Inferior parietal cortex (tissue), 1 donor: ENCODE data around the gene CXCL12.

Experiments used
- DNase-seq: peaks from one replicate; pipeline ENCODE4 v3.0.0-alpha.2; 2016; ENCODE audit errors: extremely low spot score

Gene CXCL12

GRCh38 chr10:44399659-44400451, 15.0 kb upstream of the CXCL12 start:
- DNase-seq = no peak

DNA sequence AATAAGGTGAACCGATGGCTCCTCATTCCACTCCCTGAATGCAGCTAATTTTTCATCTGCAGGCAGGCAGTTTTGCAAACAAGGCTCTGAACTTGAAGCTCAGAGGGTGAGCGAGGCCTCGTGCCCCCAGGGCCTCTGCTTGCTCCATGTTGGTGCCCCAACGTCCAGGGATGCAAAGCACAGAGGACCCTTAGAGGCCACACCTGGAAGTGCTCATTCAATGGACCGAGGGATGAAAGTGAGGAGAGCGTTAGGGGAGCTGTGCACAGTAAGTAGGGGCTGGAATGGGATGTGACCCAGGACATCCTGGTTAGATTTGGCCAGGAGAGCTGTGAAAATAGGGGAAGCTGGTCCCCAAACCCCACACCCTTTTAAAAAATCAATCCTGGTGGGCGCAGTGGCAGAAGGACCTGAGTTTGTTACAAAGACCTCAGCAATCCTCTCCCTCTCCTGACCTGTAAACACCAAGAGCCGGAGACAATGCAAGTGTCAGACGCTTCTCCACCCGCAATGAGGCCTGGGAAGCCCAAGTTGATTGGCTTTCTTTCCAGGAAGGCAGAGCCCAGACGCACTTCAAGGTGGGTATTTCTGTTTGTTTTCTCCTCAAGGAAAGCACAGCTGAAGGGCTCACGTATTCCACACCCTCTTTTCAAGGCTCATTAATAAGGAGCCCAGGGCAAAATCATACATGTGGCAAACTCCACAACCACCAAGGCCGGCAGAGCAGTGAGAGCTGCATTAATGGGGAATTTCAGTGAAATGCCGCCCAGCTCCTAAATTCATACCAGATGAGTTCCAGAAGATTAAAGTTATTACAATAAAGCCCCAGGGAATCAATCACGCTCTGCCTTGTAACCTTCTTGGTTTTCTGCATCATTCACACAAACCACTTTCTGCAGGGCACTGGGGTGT, 14.1 kb upstream of the CXCL12 start:
- DNase-seq = no peak

- no peak for DNase-seq
These were observed 13.4 kb upstream of the CXCL12 start for GRCh38 chr10:44398271-44398670.

DNA sequence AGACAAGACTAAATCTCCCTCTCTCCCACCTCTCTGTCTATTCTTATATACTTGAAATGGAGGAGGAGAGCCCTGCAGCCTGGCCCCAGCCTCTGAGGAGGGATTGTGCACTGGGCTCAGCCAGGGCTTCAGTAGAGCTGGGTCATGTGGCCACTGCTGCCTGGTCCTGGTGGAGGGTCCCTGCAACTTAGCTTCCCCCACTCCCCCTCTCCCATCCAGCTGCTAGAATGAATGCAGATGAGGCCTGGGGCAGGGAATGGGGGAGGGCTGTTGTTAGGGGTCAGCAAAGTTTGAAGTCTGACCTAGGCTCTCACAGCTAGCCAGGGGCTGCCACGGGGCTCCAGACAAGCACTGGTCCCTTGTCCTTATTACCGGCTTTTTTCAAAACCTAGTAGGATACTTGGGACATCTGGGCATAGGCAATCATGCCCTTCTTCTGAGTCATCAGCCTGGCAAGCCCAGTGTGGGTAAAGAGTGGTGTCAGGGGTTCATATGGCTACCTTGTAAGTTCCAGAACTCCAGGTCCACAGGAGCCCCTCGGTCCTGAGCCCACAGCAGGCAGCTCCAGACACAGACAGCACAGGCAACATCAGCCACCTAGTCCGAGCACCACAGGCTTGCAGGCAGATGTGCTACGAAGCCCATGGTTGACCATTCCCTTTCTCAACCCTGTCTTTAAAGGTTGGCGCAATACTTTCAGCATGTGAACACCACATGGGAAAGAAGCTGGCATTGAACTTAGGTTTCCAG, 12.8 kb upstream of the CXCL12 start:
- DNase-seq = no peak

DNA sequence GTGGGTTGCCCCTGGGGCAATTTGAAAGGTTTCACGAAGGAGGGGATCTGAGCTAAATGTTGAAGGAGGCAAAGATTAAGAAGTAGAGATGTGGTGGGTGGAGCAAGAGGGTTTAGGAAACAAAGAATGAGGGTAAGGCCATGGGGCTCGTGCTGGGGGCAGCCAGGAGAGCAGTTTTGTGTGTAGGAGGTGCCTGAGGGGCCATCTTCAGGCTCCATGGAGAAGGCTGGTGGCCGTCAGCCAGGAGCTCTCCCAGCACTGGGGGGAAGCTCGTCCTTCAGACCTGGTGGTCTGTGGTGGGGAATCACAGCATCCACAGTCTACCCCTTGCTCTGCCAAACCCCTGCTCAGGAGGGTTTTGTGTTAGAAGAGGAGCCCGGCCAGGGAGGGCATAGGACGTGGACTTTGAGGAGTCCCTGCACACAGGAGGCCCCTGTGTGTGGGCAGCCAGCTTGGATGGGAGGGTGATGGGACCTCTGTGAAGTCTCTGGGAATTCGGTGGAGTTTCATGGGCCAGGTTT, 11.8 kb upstream of the CXCL12 start:
- DNase-seq = no peak

DNA sequence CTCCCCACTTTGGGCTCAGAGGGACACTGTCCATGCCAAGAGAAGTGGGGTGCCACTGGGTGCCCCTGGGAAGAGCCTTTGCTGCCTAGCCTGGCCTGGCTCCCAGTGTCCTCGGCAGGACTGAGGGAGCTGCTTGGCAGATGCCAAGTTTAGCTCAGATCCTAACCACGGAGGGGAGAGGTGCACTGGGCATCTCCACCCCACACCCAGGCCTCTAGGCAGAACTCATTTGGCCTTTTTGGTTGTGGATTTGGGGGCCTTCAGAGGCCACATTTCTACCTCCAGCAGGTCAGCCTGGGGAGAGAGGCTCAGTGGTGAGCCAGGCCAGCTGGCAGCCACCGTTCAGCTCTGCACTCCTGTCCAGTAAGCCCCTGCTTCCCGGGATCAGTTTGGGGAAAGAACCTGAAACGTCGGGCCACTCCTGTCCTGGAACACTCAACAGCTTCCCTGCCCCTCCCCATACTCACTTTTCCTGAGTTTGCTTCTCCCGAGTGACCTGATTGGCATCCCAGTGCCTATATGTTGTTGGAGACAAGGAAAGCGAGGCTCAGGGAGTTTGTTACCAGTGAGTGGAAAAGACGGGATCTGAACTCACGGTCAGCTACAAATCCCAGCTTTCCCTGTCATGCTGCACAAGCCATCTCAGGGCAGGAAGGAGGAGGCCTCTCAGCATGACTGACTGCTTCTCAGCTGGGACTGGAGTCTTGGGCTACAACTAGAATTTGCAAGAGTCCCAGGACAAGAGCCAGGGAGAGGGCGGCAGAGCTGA, 11.2 kb upstream of the CXCL12 start:
- no peak for DNase-seq

DNA sequence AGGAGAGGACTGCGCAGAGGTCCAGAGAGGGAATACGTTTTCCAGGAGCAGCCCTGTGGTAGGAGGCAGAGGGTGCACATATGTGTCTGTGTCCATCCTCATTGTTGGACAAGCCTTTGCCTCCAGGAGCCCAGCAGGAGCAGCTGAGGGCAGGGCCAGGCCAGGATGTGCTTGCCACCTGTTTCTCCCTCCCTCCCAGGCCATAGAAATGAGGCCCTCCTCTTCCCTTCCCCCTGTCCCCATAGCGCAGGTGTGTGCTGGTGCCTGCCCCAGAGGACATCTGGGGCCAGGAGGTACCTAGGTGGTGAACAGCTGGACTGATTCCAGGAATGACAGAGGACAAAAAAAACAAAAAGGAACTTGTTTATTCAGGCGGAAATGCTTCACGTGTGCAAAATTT, 10.5 kb upstream of the CXCL12 start:
- DNase-seq = no peak

DNA sequence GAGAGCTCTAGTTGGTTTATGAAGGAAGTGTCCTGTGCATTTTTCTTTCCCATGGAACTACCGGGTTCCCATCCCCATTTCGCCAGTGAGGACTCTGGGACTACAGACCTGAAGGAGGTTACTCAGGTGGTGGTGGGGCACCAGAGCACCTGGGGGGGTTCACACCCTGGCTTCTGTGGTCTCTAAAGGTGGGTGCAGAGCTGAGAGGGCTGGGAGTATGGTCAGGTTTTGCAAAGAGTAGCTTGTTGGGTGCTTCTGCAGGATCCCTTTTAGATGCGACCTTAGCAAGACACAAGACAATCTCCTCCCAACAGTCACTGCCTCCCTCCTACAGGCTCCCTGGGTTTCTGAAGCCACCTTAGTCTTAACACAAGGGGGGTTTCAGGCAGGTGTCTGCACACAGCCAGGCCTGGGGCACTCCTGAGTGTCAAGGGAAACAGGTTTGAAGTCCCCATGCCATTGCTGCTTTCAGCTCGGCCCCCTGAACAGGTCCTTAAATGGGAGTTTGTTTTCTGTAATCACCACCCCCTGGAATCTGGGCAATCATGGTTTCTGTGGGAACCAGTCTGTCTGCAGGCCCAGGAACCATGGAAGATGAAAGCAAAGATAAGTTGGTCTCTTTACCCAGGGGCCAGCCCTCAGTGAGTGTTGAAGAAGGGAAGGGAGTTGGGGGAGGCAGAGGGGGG, 9.9 kb upstream of the CXCL12 start:
- DNase-seq = no peak

GRCh38 chr10:44393834-44394547, 9.1 kb upstream of the CXCL12 start:
- DNase-seq = no peak

DNA sequence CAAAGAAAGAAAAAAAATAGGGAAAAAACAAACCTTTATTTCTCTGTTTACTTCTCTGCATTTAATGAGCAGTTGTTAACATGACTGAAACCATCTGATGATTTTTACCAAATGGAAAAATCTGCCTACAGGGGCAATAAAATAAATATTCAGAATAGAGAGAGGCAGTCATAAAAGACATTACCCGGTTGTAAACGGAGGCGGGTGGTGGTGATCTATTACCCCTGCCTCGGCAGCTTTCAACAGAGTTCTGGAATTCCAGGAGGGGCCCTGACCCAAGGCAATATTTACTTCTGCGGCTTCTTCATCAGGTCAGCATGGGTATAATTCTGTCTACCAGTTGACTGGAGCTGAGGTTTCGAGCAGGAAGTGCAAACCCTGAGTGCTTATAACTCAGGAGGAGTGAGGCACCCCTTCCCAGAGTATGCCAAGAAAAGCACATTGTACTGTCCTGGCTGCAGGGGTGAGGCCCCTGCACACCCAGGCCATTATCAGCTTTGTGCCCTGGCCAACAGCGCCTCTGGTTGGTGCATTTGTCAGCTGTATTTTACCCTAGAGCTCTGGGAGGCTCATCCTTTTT, 8.2 kb upstream of the CXCL12 start:
- DNase-seq = no peak

DNA sequence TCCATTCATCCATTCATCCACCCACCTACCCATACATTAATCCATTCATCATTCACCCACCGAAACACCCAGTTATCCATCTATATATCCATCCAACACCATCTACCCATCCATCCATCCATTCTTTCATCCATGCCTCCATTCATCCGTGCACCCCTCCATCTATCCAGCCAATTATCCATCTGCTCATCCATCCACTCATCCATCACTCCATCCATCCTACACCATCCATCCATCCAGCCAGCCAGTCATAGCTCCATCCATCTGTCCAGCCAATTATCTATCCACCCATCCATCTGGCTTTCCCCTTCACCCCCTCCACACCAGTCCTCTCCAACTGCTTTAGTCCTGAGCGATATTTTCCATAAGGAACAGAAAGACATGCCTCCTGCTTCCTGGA, 7.5 kb upstream of the CXCL12 start:
- DNase-seq = no peak

DNA sequence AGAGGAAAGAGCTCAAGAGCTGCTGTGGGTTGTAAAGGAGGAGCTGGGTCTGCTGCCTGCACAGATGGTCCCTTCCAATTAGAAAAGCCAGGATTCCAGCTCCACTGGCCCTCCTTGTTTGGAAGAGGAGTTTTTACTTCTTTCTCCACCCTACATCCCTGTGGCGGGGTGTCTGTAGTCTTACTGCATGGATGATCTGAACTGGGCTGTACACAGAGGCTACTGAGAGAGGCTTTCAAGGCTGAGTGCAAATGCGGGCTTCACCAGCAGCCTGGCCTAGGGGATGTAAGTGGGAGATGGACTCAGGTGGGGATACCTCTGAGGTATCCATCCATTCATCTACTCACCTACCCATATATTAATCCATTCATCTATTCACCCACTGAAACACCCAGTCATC, 7.1 kb upstream of the CXCL12 start:
- no peak for DNase-seq

DNA sequence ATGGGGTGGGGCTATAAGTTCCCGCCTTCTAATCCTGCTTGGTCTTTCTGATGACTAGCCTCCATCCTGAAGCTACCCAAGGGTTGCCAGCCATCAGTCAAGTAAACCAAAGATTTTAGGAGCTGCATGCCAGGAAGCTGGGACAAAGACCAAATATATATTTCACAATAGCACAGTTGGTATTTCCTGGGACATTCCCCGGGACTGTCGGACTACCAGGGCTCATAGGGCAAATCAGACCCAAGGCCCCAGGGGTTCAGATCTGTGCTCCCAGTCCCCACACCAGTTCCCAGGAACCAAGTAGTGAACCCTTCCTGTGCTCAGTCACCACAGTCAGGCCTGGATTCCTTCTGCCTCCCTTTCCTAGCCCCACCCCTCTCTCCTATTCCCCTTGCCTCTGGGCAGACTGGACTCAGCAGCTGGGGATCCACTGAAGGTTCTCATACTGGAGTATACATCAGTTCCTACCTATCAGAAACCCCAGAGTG, 5.7 kb upstream of the CXCL12 start:
- no peak for DNase-seq

GRCh38 chr10:44389556-44389955, 4.7 kb upstream of the CXCL12 start:
- no peak for DNase-seq

DNA sequence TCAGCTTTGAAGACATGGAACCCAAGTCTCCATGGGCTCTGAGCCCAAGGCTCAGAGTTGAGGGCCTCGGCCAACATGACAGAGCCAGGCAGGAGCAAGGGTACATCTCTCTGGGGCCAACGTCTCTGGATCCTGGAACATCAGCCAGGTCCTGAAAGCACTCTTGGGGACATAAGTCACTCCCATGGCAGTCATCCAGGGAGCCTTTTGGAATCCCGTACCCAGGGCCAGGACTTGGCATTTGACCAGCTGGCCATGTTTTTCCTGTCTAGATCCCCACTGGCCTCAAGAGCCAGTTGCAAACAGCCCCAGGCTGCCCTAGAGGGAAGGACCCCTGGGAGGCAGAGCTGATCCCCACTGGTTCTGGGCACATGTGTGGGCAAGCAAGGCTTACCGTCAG, 4.3 kb upstream of the CXCL12 start:
- DNase-seq = no peak

- no peak for DNase-seq
These were observed 3.7 kb upstream of the CXCL12 start for GRCh38 chr10:44388641-44389040.

DNA sequence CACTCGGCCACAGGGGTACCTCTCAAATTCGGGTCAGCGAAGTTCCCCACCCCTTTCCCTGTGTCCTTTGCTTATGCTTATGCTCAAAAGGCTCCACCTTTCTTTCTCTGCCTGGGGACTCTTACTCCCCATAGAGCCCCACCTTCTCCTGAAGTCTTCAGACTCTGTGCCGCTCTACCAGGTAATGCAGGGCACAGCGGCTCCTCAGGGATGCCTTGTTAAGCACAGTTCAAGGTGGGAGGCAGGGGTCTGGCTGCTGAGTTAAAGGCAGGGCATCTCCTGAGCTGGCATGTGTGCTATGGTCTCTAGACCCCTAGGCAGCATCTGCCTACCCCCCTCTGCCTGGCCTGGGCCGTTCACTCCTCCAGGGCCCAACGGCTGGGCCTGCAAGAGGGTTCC, 3.0 kb upstream of the CXCL12 start:
- no peak for DNase-seq

DNA sequence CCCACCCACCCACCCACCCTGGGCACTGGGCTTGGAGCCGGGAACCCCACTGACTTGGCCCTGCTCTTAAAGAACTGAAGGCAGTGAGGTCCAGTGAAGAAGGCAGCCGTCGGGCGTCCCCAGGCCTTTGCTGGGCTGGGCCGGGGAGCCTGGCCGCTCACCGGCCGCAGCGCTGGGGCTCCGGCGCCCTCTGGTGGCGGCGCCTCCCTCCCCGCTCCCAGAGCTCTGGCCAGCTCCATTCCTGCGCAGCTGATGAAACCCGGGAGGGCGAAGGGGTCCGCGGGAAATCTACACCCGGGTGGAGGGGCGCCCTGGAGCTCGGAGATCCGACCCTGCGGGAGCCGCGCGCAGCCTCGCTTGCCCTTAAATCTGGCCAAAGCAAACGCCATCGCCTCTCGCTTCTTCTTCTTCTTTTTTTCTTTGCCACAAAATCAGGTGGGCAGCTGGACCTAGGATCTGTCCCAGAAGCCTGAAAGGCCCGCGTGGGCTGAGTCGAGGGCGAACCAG, 1.7 kb upstream of the CXCL12 start:
- DNase-seq = peak; percentile 61

DNA sequence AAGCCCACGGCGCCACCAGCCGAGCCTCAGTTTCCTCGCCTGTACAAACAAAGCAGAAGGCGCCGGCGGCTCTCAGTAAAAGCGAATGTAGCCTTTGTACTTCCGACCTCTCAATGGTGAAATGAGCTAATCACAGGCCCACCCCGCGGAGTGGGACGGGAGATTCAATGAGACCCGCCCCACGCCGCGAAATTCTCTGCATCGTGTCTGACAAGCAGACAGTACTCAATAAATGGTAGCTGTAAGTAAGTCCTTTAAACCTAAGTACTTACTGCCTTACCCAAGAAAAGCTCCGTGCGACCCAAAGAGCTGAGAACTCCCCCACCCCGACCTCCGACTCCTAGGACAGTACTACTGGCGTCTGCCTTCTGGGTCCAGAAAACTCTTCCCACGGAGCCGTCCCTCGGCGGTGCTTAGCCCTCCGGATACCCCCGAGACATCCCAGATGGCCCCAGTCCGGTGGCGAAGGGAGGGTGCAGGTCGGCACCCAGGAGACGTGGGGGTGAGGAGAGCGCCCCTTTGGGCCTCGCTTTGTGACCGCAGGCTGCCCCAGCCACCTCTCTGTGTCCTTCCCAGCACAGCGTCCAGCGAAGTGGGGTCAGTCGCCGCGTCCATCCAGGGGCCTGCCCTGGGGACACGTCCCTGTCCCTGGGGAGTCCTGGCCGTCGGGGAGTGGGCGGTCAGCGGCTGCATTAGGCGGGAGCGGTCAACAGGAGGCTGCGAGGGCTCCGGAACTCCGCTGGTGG, 972 bp upstream of the CXCL12 start:
- no peak for DNase-seq
